Myocyte (in vitro differentiated cells): ENCODE measurements around the gene SKIC8. TPM values are rescaled to one million over a fixed set of nuclear protein-coding genes. Genes with fewer than 3 reads are reported as not detected.
"Not testable (repeated sequence)": the region's sequence is repeated elsewhere in the genome, so short reads cannot be mapped to it uniquely, and the experiment has no call there.

ENCODE experiments used
- DNase-seq: peaks from one replicate; pipeline ENCODE4 v3.0.0-alpha.2; 2012; ENCODE audit warnings: low read depth
- total RNA-seq: library from RNA; depleted of rRNA; stranded (reverse); fragments of >200 nt; gene quantifications from 2 replicates; pipeline ENCODE4 v1.2.3, GENCODE V29; 2014

Gene SKIC8
- total RNA-seq, 1 donor from 2014 or later: 49.5 TPM

DNA sequence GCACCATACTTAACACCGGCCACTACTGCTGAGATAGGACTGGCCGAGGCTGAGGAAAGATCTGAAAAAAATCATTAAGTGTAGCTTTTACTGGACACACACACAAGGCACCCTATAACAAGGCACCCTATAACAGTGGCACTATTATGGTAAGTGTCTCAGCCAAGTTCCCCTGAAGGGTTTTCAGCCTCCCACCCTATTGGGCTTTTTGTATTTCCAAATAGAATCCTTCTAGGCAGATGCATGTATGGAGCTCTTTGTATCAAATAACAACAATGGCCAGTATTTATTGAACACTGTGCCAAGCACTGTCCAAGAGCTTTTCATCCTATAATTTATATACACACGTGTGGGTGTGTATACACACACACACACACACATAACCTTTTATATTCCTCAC is 41.7 kb downstream of the SKIC8 start:
- no peak for DNase-seq

DNA sequence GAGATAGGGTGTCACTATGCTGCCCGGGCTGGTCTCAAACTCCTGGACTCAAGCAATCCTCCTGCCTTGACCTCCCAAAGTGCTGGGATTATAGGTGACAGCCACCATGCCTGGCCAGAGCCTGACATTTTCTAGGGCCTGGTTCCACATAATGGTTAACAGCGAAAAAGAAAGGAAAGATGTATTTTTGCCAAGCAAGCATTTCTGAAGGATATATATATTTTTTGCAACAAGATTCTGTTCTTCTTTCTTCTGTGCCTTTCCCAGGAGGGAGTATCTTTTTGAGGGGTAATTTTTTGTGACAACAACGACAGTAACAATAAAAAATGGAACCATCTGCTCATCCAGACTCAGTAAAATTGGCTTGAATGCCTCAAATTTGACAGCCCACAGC is 43.4 kb downstream of the SKIC8 start:
- DNase-seq: no peak

DNA sequence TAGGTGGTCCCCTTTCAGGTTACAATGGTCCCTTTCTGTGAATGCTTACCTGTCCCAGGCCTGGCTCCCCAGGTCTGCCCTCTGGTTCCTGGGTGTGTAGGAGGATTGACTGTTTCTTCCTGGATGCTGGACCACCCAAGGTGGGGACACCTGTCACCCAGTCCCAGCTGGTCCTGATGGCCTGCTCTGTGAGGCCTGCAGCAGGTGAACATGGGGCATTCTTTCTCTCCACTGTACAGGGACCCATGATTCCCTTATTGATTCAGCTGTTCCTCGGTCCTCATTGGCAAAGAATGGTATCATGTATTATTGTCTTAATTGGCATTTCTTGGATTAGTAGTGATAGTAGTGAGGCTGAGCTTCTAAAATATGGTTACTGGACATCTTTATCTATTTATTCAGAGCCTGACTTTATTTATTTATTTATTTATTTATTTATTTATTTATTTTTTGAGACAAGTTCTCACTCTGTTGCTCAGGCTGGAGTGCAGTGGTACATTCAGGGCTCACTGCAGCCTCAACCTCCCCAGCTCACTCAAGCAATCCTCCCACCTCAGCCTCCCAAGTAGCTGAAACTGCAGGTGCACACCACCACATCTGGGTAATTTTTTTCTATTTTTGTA is 43.9 kb downstream of the SKIC8 start:
- no peak for DNase-seq

DNA sequence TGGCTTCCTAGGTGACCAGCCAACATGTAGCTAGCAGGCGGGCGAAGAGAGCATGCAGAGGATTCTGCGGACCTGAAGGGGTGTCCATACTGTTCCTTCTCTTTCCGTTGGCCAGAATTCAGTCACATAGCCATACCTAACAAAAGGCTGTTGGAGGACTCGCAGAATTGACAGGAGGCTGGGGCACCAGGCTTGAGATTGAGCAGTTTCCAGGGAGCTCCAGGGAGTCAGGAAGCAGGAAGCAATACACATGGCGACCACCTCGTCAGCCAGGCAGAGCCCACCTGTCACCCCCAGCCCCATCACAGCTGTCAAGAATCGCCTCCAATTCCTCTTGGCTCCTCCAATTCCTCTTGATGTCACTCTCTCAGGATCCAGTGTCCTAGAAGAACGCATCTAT is 48.3 kb downstream of the SKIC8 start:
- DNase-seq: no peak

DNA sequence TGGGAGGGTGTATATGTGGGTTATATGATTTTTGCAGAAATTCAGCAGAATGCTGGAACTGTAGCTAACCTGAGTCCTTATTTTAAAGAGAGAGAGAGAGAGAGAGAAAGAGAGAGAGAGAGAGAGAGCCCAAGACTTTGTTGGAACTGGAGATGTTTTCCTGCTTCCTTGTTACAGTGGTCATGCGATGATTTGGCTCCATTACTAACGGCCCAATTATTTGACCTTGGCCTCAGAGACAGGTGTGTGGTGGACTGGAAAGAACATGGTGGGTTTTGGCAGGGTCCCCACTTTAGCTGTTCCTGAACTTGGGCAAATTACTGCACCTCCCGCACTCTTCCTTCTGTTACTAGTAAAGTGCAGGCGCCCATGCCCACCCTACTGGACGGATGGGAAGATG is 50.3 kb downstream of the SKIC8 start:
- DNase-seq: peak; percentile 91

DNA sequence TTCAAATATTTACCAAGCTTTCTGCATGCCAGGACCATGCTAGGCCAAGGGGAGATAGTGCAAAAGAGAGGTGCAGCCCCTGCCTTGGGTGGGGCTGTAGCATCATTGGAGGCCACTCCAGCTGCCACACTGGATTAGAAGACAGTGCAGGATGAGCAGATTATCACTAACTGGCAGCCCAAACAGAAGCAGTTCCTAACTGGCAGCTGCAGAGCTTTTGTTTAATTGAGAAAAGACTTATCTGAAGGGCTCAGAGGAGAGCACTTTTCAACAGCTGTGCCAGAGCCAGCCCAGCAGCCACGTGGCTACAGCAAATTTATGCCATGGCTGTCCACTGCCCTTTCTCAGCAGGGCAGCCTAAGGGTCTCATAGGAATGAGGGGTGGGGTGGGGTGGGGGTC is 51.5 kb downstream of the SKIC8 start:
- DNase-seq: no peak

DNA sequence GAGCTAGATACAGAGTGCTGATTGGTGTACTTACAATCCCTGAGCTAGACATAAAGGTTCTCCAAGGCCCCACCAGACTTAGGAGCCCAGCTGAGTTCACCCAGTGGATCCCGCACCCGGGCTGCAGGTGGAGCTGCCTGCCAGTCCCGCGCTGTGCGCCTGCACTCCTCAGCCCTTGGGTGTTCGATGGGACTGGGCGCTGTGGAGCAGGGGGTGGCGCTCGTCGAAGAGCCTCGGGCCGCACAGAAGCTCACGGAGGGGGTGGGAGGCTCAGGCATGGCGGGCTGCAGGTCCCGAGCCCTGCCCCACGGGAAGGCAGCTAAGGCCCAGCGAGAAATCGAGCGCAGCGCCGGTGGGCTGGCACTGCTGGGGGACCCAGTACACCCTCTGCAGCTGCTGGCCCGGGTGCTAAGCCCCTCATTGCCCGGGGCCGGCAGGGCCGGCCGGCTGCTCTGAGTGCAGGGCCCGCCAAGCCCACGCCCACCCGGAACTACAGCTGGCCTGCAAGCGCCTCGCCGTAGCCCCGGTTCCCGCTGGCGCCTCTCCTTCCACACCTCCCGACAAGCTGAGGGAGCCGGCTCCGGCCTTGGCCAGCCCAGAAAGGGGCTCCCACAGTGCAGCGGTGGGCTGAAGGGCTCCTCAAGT is 53.3 kb downstream of the SKIC8 start:
- DNase-seq: not testable (repeated sequence)

DNA sequence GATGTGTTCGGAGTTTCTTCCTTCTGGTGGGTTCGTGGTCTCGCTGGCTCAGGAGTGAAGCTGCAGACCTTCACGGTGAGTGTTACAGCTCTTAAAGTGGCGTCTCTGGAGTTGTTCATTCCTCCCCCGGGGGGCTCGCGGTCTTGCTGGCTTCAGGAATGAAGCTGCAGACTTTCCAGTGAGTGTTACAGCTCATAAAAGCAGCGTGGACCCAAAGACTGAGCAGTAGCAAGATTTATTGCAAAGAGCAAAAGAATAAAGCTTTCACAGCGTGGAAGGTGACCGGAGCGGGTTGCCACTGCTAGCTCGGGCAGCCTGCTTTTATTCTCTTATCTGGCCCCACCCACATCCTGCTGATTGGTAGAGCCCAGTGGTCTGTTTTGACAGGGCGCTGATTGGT is 54.0 kb downstream of the SKIC8 start:
- not testable (repeated sequence) for DNase-seq

DNA sequence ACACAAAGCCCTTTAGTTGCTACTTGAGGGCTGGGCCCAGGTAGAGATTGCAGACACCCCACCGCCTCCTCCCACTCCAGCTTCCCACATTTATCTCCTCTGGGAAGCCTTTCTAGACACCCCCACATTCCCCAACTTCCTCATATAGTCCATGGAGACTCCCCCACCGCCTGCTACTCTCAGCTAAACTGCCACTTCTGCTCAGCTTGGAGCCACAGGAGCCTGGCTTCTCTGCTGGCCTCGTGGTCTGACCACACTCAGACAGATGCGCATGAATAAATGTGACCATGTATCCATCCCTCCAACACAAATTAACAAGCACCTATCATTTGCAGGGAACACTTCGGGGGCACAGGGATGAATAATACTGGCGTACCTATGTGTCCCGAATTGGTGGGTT is 54.5 kb downstream of the SKIC8 start:
- DNase-seq: peak; percentile 70

DNA sequence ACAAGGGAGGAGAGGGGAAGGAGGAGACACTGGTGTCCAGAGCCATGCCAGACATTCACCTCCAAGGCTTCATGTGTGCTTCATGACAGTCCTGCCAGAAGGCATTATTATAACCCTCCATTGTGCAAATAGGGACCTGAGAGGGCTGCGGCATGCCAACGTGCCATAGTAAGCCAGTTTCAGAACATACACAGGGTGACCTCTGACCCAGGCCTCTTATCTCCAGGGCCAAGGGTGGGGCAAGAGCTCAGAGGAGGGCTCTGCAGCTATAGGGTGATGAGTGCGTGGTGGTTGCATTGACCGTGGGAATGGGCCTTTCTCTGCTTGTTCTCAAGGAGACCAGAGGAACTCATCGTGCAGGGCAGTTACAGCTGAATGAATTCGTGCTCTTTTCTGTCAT is 55.3 kb downstream of the SKIC8 start:
- no peak for DNase-seq

DNA sequence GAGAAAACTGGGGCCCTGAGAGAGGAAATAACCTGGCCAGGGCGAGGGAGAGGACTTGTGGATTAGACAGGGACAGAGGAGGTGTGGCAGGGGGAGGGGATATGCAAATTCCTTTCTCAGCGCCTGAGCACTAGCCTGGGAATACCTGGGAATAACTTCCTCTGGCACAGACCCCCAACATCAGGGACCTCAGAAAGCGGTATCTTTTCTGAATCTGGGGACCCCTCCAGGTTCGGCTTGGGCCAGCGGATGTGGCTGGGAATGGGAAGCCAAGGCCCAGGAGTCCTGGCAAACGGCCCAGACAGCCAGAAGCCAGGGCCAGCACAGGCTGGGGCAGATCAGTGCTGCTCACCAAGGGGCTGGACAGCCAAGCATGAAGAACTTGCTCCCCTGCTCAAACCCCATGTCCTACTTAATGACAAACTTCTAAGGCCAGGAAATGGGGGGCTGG is 55.9 kb downstream of the SKIC8 start:
- no peak for DNase-seq

DNA sequence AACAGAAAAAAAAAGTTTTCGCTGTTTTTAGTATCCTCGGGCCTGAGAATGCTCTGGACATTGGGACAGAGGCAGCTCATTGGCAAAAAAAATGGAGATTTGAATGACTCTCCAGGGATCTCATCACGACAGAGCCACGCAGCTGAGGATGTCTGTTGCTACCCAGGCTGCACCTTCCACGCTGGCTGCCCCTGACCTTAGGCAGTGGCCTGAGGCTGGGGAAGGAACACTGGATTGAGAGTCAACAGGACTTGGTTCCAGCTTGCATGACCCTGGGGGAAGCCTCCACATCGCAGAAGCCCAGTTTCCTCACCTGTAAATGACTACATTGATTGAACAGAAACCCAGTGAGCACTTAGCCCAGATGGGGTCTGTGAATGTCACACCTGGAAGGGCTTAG is 56.4 kb downstream of the SKIC8 start:
- no peak for DNase-seq

DNA sequence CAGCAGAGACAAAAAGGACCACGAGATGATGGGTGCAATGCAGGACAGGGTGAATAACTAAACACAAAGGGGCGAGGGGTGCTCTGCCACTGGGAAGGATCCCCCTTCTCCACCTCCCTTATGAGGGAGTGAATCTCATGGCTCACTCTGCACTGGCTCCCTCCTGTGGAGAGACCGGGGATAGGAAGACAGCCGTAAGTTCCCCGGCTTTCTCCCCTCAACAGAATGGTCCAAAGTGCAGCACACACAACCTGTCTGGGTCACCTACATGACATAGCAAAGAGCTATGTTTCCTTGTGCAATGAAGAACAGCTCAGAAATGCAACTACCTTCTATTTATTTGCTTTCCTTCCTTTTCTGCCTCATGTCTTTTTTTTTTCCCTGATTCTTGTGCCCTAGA is 57.3 kb downstream of the SKIC8 start:
- no peak for DNase-seq

DNA sequence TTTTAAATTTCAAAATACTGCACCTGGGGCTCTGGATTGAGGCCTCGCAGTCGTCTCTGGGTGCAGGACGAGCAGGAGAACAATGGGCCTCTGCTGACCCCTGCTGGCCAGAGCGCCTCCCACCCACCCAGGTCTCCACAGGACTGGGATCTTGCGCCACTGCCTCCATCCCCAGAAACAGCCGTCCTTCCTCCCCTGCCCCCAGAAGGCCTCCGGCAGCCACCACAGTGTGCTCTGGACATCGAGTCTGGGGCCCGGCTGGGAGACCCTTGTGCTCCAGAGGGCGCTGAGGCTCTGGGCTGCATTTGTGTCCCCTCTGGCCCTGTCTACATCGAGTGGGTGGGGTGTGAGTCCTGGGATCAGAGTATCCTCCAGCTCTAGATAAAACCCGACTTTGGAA is 58.4 kb downstream of the SKIC8 start:
- peak; percentile 82 for DNase-seq

DNA sequence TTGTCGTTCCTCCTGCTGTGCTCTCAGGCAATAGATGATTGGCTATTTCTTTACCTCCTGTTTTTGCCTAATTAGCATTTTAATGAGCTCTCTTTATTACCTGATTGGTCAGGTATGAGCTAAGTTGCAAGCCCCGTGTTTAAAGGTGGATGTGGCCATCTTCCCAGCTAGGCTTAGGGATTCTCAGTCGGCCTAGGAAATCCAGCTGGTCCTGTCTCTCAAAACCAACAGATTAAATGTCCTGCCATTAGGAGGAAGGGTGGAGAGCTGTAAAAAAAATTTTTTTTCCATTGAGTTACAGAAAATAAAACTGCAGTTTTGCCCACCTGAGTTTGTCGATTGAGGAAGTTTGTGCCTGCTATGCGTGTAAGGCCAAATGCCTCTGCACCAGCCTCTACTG is 59.6 kb downstream of the SKIC8 start:
- peak; percentile 75 for DNase-seq

DNA sequence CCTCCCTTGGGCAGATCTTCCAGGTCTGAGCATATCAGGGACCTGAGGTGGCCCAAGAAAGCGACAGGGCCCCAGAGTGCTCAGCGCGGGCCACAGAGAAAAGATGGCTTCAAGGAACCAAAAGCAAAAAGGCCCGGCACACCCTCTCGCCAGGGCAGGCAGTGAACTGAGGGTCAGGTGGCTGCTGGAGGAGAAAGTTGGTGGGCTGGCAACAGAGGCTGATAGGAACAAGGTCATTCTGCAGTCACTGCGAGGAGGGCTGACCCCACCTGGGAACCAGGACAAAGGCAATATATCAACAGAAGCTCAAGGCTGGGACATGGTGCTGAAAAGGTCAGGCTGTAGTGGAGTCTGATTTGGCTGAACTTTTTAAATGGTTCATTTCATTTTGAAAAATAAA is 62.3 kb downstream of the SKIC8 start:
- no peak for DNase-seq

DNA sequence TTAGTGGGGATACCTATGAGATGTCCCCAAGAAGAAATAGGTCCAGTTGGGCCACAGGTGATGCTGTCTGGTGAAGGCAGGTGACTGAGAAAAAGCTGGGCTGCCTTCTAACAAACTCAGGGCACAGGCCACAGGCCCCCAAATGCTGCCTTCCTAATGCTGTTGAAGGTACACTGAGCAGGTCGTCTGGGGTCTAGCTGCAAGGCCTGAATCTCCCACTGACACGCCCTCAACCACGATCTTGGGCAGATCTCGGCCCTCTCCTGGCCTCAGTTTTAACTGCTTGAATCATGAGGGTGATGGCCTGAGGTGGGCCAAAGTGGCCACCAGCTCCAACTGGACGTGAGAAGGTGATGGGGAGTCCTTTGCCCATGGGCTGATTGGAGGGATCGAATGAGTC is 62.9 kb downstream of the SKIC8 start:
- no peak for DNase-seq

DNA sequence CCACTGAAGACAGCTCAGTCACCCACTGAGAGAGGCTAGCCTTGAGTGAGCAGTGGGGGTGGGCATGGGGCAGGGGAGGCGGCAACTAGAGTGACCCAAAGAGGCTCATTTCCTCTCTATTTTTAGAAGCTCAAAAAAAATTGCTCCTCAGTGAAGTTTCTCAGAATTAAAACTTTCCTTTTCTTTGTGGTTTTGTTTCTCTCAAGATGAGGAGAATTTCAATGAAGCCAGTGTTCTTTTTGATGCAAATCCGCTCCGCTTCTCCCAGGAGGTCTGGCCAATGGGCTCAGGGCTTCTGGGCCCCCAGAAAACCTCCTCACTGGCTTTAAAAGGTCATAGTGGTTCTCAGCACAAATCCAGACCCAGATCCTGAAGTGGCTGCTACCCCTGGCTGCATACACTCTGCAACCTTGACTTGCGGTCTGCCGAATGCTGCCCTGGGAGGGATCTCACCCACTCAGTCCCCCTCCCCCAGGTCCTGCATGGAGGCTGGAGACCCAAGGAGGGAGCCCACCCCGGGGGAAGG is 64.8 kb downstream of the SKIC8 start, which contains the start of gene ACSBG1:
Gene ACSBG1 (minus strand): TSS at position 51 of the 526 bp plus-strand sequence. CDS start 64 bp downstream, outside the sequence.
- no peak for DNase-seq

DNA sequence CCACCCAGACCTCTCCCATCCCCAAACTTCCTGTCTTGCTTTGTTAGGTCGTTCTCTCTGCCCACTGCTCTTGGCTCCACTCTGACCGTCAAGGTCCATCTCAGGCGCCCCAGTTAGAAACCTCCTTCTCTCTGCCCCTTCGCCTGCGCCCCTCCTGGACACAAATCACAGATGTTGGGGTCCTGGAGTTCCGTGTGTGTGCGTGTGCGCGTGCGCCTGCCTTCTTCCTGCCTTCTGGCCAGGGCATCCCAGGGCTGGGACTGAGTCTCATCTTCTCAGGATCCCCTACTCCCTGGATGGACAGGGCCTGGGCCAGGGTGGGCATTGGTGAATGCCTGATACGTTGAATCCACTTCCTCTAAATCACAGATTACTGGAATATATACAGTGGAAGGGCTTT is 65.9 kb downstream of the SKIC8 start:
- DNase-seq: no peak
